CD4-positive, alpha-beta memory T cell (primary cell): ENCODE results near the gene TRPC5OS. TPM values are rescaled to one million over a fixed set of nuclear protein-coding genes. Genes with fewer than 3 reads are reported as not detected.

Experiments used
- CTCF ChIA-PET: fragments of 350-600 bp; sonication (Branson Sonifier 250); formaldehyde crosslinking; loops from one replicate; lab custom pipeline; 2021; ENCODE audit warnings: inconsistent platforms; ENCODE audit not compliant: partially characterized antibody; lab: Charles Lee
- POLR2A ChIA-PET: fragments of 350-600 bp; sonication (Branson Sonifier 250); formaldehyde crosslinking; loops from one replicate; lab custom pipeline; 2021; ENCODE audit not compliant: partially characterized antibody; lab: Charles Lee
- DNase-seq, 5 donors: peaks; one replicate each; pipeline versions ENCODE4 v3.0.0 to v3.0.0-alpha.2; 2020 to 2022; ENCODE audit warnings: mixed read lengths in 1 of 5
- H3K27ac ChIP-seq: one replicate; pipeline ENCODE4 v1.7.0; 2013; ENCODE audit warnings: low read depth, low read length
- H3K27me3 ChIP-seq: 2 replicates; pipeline ENCODE4 v1.7.0; 2013; ENCODE audit warnings: mild to moderate bottlenecking, low read length, moderate library complexity; ENCODE audit not compliant: insufficient read depth
- H3K36me3 ChIP-seq: 2 replicates; pipeline ENCODE4 v1.7.0; 2013; ENCODE audit warnings: mild to moderate bottlenecking, low read length, moderate library complexity; ENCODE audit not compliant: insufficient read depth
- H3K4me1 ChIP-seq: 2 replicates; pipeline ENCODE4 v1.7.0; 2013; ENCODE audit warnings: mild to moderate bottlenecking, low read length, moderate library complexity; ENCODE audit not compliant: insufficient read depth
- H3K4me3 ChIP-seq, 2 donors: one replicate each; pipeline ENCODE4 v1.7.0; 2013; ENCODE audit warnings: low read length in 2 of 2, mild to moderate bottlenecking in 1 of 2
- H3K9me3 ChIP-seq, 2 donors: one replicate each; pipeline ENCODE4 v1.7.0; 2013; ENCODE audit warnings: low read length in 2 of 2, control low read depth in 1 of 2; ENCODE audit not compliant: control insufficient read depth in 1 of 2
- H3K27ac Mint-ChIP-seq, 7 donors: one replicate each; pipeline ENCODE4 v1.8.0; 2020 to 2021; ENCODE audit warnings: mixed read lengths in 7 of 7, mild to moderate bottlenecking in 6 of 7, inconsistent platforms in 3 of 7, moderate library complexity in 3 of 7
- H3K27me3 Mint-ChIP-seq, 2 donors: one replicate each; pipeline ENCODE4 v1.8.0; 2020 to 2021; ENCODE audit warnings: mixed read lengths in 2 of 2
- H3K36me3 Mint-ChIP-seq, 2 donors: one replicate each; pipeline ENCODE4 v1.8.0; 2020 to 2021; ENCODE audit warnings: mixed read lengths in 2 of 2, inconsistent platforms in 1 of 2, mild to moderate bottlenecking in 1 of 2
- H3K4me1 Mint-ChIP-seq, 4 donors: one replicate each; pipeline ENCODE4 v1.8.0; 2020 to 2021; ENCODE audit warnings: mixed read lengths in 4 of 4, mild to moderate bottlenecking in 1 of 4
- H3K4me3 Mint-ChIP-seq, 8 donors: one replicate each; pipeline ENCODE4 v1.8.0; 2020 to 2021; ENCODE audit warnings: mixed read lengths in 8 of 8, mild to moderate bottlenecking in 7 of 8, moderate library complexity in 6 of 8, inconsistent platforms in 3 of 8
- H3K9me3 Mint-ChIP-seq, 8 donors: one replicate each; pipeline ENCODE4 v1.8.0; 2020 to 2021; ENCODE audit warnings: mixed read lengths in 8 of 8, mild to moderate bottlenecking in 5 of 8, inconsistent platforms in 3 of 8, moderate library complexity in 1 of 8
- intact Hi-C: fragments of 100-400 bp; cut with micrococcal nuclease; formaldehyde crosslinking; loops from one replicate; pipeline ENCODE4 v1.15.1; 2023
- polyA plus RNA-seq, 2 donors: library from polyadenylated mRNA; unstranded; fragments of 300-500 nt; fragmentation: Illumina TruSeq; gene quantifications; one replicate each; pipeline ENCODE4 v1.2.3, GENCODE V29; 2021
- total RNA-seq, 2 experiments: library from RNA; stranded (reverse); gene quantifications; one replicate each; pipeline ENCODE4 v1.2.3, GENCODE V29; 2021

The TRPC5OS gene
- total and polyA plus RNA-seq, 4 experiments from 2014 or later: not detected

- H3K4me3 Mint-ChIP-seq: no peak overlapping the region
- Histone ChIP-seq H3K4me3 (no peak overlapping the region), H3K36me3 (no peaks in the 10 kb centered on the region), H3K9me3 (no peaks in the 10 kb centered on the region), H3K27me3 (no peaks in the 10 kb centered on the region), H3K4me1 (no peaks in the 10 kb centered on the region), H3K27ac (no peak overlapping the region)
- H3K9me3 Mint-ChIP-seq: peaks cover 0 to 4% (median 0%) of the 10 kb centered on the region in 8 donors
- no peak for DNase-seq
- peaks cover 0 to 2% of the 10 kb centered on the region in 2 donors for H3K27me3 Mint-ChIP-seq
- ChIA-PET POLR2A (no interaction called here), CTCF (no interaction called here)
- H3K27ac Mint-ChIP-seq: no peak overlapping the region
- intact Hi-C loops: no loop called here
- no peaks in the 10 kb centered on the region for H3K36me3 Mint-ChIP-seq
- H3K4me1 Mint-ChIP-seq: no peaks in the 10 kb centered on the region
Observed at GRCh38 chrX:111896148-111896547, 20.2 kb downstream of the TRPC5OS start.

GRCh38 chrX:111914398-111915090 is 38.6 kb downstream of the TRPC5OS start:
- Mint-ChIP-seq H3K4me1 (peaks cover 0 to 2% (median 0%) of the 10 kb centered on the region in 4 donors), H3K27me3 (no peaks in the 10 kb centered on the region), H3K4me3 (no peak overlapping the region), H3K9me3 (peaks cover 0 to 4% (median 0%) of the 10 kb centered on the region in 8 donors), H3K36me3 (no peaks in the 10 kb centered on the region), H3K27ac (no peak overlapping the region)
- Histone ChIP-seq H3K27me3 (no peaks in the 10 kb centered on the region), H3K4me3 (no peak overlapping the region), H3K4me1 (no peaks in the 10 kb centered on the region), H3K27ac (no peak overlapping the region), H3K36me3 (no peaks in the 10 kb centered on the region), H3K9me3 (no peaks in the 10 kb centered on the region)
- no peak for DNase-seq
- ChIA-PET CTCF (no interaction called here), POLR2A (no interaction called here)
- intact Hi-C loops: no loop called here

GRCh38 chrX:111917591-111917990 is 41.6 kb downstream of the TRPC5OS start:
- CTCF ChIA-PET: no interaction called here
- Histone ChIP-seq H3K4me3 (no peak overlapping the region), H3K36me3 (no peaks in the 10 kb centered on the region), H3K27me3 (no peaks in the 10 kb centered on the region), H3K4me1 (no peaks in the 10 kb centered on the region), H3K27ac (no peak overlapping the region), H3K9me3 (no peaks in the 10 kb centered on the region)
- H3K4me3 Mint-ChIP-seq: no peak overlapping the region
- no peaks in the 10 kb centered on the region for H3K36me3 Mint-ChIP-seq
- intact Hi-C loops: no loop called here
- peaks cover 0 to 2% (median 0%) of the 10 kb centered on the region in 4 donors for H3K4me1 Mint-ChIP-seq
- H3K9me3 Mint-ChIP-seq: peaks cover 0 to 4% (median 0%) of the 10 kb centered on the region in 8 donors
- H3K27me3 Mint-ChIP-seq: no peaks in the 10 kb centered on the region
- DNase-seq: no peak
- no peak overlapping the region for H3K27ac Mint-ChIP-seq
- POLR2A ChIA-PET: no interaction called here

GRCh38 chrX:111928456-111928855 is 52.5 kb downstream of the TRPC5OS start:
- H3K27me3 Mint-ChIP-seq: peaks cover 0 to 2% of the 10 kb centered on the region in 2 donors
- no peaks in the 10 kb centered on the region for H3K9me3 ChIP-seq
- no peak overlapping the region for H3K4me3 Mint-ChIP-seq

More at GRCh38 chrX:111928456-111928855, 52.5 kb downstream of the TRPC5OS start:
- ChIA-PET CTCF (no interaction called here), POLR2A (no interaction called here)
- Histone ChIP-seq H3K4me1 (no peaks in the 10 kb centered on the region), H3K4me3 (no peak overlapping the region), H3K36me3 (no peaks in the 10 kb centered on the region), H3K27ac (no peak overlapping the region), H3K27me3 (no peaks in the 10 kb centered on the region)
- intact Hi-C loops: no loop called here
- Mint-ChIP-seq H3K27ac (no peak overlapping the region), H3K36me3 (no peaks in the 10 kb centered on the region), H3K9me3 (no peaks in the 10 kb centered on the region), H3K4me1 (no peaks in the 10 kb centered on the region)
- DNase-seq: no peak

Other genes starting within 250 kb of the TRPC5OS start
- gene ALG13, start 195.0 kb upstream of the TRPC5OS start, total RNA-seq: 10 to 100 TPM; 79.1 to 82.6 TPM
- 10 to 100 TPM; 61.5 to 74.3 TPM for gene ALG13, start 195.0 kb upstream of the TRPC5OS start, polyA plus RNA-seq
- not detected for gene TRPC5, start 206.6 kb downstream of the TRPC5OS start, total RNA-seq
- gene TRPC5, start 206.6 kb downstream of the TRPC5OS start, polyA plus RNA-seq: under 1 TPM in 1 of 2 donors, not detected in 1; 0.05 TPM
- gene RTL4, start 206.8 kb downstream of the TRPC5OS start, total RNA-seq: not detected
- not detected for gene RTL4, start 206.8 kb downstream of the TRPC5OS start, polyA plus RNA-seq